Measurements from ENCODE around the gene STK17A. TPM values are rescaled to one million over a fixed set of nuclear protein-coding genes. Genes with fewer than 3 reads are reported as not detected.

STK17A gene
- total RNA-seq, 6 donors from 2014 or later: 18.2 to 78.0 (median 38.6) TPM

DNA sequence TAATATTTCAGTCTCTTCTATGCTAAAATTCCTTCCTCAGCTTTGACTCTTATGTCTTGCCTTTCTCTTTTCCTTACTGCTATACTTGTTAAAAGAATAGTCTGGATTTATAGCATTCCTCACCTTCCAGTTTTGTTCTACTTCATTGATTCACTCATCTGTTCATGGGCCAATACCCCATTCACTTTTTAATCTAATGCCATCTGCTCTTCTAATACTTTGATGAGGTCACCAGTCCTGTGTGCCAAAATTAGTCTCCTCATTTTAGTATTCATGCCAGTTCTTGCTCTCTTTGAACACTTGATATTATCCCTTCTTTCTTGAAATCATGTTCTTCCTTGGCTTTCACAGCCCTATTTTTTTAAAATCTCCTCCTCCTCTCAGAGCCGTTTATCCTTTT lies 19.3 kb downstream of the STK17A start:
- Histone ChIP-seq H3K9me3 (no peaks in the 10 kb centered on the region), H3K27me3 (no peaks in the 10 kb centered on the region), H3K4me1 (no peaks in the 10 kb centered on the region), H3K27ac (no peak overlapping the region), H3K36me3 (peaks cover 4 to 37% (median 17%) of the 10 kb centered on the region in 4 donors), H3K4me3 (no peak overlapping the region)
- no peak for ATAC-seq (ENCODE audit: low FRiP score in 2 of 2)
- TF ChIP-seq EP300 (IDR thresholded peaks at IDR 0.05) (no peak), POLR2A (IDR thresholded peaks at IDR 0.05) (no peak), POLR2AphosphoS5 (IDR thresholded peaks at IDR 0.05) (no peak)
- TF ChIP-seq, protein P1, sequence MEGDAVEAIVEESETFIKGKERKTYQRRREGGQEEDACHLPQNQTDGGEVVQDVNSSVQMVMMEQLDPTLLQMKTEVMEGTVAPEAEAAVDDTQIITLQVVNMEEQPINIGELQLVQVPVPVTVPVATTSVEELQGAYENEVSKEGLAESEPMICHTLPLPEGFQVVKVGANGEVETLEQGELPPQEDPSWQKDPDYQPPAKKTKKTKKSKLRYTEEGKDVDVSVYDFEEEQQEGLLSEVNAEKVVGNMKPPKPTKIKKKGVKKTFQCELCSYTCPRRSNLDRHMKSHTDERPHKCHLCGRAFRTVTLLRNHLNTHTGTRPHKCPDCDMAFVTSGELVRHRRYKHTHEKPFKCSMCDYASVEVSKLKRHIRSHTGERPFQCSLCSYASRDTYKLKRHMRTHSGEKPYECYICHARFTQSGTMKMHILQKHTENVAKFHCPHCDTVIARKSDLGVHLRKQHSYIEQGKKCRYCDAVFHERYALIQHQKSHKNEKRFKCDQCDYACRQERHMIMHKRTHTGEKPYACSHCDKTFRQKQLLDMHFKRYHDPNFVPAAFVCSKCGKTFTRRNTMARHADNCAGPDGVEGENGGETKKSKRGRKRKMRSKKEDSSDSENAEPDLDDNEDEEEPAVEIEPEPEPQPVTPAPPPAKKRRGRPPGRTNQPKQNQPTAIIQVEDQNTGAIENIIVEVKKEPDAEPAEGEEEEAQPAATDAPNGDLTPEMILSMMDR (IDR thresholded peaks at IDR 0.05): no peak
- 75 to 83% methylated on average over 1 of the region's 1 CpG for WGBS, 2 donors
- no peak for DNase-seq

DNA sequence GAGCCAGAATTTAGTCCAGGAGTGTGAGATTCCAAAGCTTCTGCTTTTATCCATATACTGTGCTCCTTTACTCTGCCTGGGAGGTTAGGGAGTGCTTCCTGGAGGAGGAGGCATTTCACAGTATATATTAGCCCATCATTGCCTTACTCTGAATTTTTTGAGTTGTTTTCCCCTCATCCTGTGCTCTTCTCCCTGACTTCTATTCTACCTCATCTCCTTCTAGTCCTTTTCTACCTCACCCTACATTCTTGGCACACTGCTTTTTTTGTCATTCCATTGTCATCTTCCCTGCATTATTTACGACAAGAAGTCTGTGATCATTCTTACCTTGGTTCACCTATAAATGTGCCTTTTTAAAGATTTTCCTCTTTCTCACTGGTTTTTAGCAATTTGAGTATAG lies 21.3 kb downstream of the STK17A start:
- ATAC-seq (ENCODE audit: low FRiP score in 2 of 2) (no peak), DNase-seq (no peak)
- Histone ChIP-seq H3K36me3 (peaks cover 0 to 20% (median 11%) of the 10 kb centered on the region in 4 donors), H3K27ac (no peak overlapping the region), H3K27me3 (no peaks in the 10 kb centered on the region), H3K4me1 (no peaks in the 10 kb centered on the region), H3K4me3 (no peak overlapping the region), H3K9me3 (no peaks in the 10 kb centered on the region)
- TF ChIP-seq POLR2A (IDR thresholded peaks at IDR 0.05) (no peak), POLR2AphosphoS5 (IDR thresholded peaks at IDR 0.05) (no peak), EP300 (IDR thresholded peaks at IDR 0.05) (no peak)
- TF ChIP-seq, protein P1 (IDR thresholded peaks at IDR 0.05): no peak
- WGBS, 2 donors: 92 to 96% methylated on average over 1 of the region's 1 CpG

DNA sequence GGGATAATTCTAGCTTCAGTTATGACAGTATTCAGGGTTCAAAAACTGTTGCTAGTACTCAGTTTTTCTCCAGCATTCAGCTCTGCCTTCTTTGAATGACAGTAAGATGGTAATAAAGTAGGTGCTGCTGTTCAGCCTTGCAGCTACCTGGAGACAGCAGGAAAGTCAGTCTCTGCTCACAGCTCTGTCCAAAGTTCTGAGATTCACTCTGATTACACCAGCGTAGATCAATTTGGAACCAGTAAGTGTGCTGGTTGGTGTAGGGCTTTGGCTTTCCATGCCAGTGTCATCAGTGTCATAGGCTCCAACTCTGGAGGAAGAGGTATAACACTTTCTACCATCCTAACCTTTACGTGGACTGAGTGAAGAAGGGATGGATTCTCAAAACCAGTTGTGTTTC lies 26.2 kb downstream of the STK17A start:
- TF ChIP-seq EP300 (IDR thresholded peaks at IDR 0.05) (no peak), POLR2A (IDR thresholded peaks at IDR 0.05) (no peak), POLR2AphosphoS5 (IDR thresholded peaks at IDR 0.05) (no peak)
- TF ChIP-seq, protein P1 (IDR thresholded peaks at IDR 0.05): no peak
- ATAC-seq (ENCODE audit: low FRiP score in 2 of 2): no peak
- Histone ChIP-seq H3K4me1 (peaks cover 0 to 9% (median 0%) of the 10 kb centered on the region in 4 donors), H3K27ac (no peak overlapping the region), H3K4me3 (no peak overlapping the region), H3K27me3 (no peaks in the 10 kb centered on the region), H3K9me3 (no peaks in the 10 kb centered on the region), H3K36me3 (peaks cover 0 to 30% (median 15%) of the 10 kb centered on the region in 4 donors)
- 92 to 100% methylated on average over 1 to 2 of the region's 2 CpGs for WGBS, 2 donors
- no peak for DNase-seq

DNA sequence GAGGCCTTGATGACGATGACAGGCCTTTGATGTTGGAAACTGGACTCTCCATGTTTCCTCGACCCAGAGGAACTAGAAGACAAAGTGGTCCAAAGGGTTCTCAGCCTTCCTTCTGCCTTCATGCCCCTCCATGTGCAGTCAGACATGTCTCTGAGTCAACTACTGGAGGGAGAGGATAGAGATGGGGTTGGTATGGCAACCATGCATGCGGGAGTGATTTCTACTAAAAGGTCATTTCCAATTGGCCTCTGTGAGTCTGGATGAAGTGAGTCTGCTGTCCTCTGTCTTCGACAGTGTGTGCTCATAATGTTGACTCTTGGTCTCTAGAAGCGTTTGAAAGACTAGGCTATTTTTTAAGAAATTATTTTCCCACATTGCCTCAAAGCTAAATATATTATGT lies 29.2 kb downstream of the STK17A start:
- Histone ChIP-seq H3K27ac (no peak overlapping the region), H3K4me1 (peaks cover 0 to 9% (median 5%) of the 10 kb centered on the region in 4 donors), H3K9me3 (no peaks in the 10 kb centered on the region), H3K4me3 (no peak overlapping the region), H3K36me3 (peaks cover 0 to 30% (median 17%) of the 10 kb centered on the region in 4 donors), H3K27me3 (no peaks in the 10 kb centered on the region)
- WGBS, 2 donors: 86 to 87% methylated on average over 5 of the region's 5 CpGs
- TF ChIP-seq EP300 (IDR thresholded peaks at IDR 0.05) (no peak), POLR2A (IDR thresholded peaks at IDR 0.05) (no peak)
- TF ChIP-seq, protein P1 (IDR thresholded peaks at IDR 0.05): no peak
- no peak for DNase-seq
- no peak for ATAC-seq (ENCODE audit: low FRiP score in 2 of 2)

Data from upper lobe of left lung (tissue), 6 donors.